Measurements from ENCODE around the gene GANC. TPM values are rescaled to one million over a fixed set of nuclear protein-coding genes. Genes with fewer than 3 reads are reported as not detected.

Gene GANC
- total RNA-seq, 1 experiment from 2014 or later = 15.8 TPM

DNA sequence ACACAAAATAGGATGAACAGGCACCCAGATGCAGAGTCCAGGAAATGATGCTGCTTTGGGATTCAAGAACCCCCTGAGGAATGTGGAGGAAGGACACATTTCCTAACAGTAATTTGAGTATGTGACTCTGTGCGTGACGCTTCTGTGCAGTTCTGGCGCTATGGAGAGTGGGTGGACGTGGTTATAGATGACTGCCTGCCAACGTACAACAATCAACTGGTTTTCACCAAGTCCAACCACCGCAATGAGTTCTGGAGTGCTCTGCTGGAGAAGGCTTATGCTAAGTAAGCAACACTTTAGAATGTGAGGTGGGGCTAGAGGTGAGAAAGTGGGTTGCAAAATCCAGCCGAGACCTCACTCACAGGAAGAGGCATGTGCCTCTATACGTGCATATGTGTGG lies 114.6 kb downstream of the GANC start:
- TF ChIP-seq CTCF (conservative IDR thresholded peaks at IDR 0.05) = no peak
- Histone ChIP-seq H2BK5ac (ENCODE audit: insufficient read length, low read length) (no peak overlapping the region), H3T11ph (ENCODE audit: low read length) (no peak overlapping the region), H2BK120ac (ENCODE audit: low read depth, low read length, poor library complexity, severe bottlenecking) (no peak overlapping the region), H3K4me1 (ENCODE audit: insufficient read depth, low read length) (0 out of 2 replicates have a peak, but pooled peaks cover 10% of the 10 kb centered on the region), H4K91ac (ENCODE audit: insufficient read length, low read depth, low read length) (no peak overlapping the region), H3K4me2 (ENCODE audit: insufficient read depth, insufficient read length, low read length) (no peak overlapping the region), H4K5ac (ENCODE audit: insufficient read length, low read depth, low read length) (no peak overlapping the region), H3K9ac (ENCODE audit: extremely low read depth, insufficient read length, low read length) (no peak overlapping the region), H2BK20ac (ENCODE audit: low read depth, low read length, poor library complexity, severe bottlenecking) (no peak overlapping the region), H3K18ac (ENCODE audit: insufficient read length, low read depth, low read length) (no peak overlapping the region), H2AFZ (ENCODE audit: low read length) (no peak overlapping the region), H3K79me1 (ENCODE audit: insufficient read depth, low read depth, low read length, poor library complexity, severe bottlenecking) (no peaks in the 10 kb centered on the region), H3K27ac (ENCODE audit: insufficient read length, low read depth, low read length) (no peak overlapping the region), H3K14ac (ENCODE audit: insufficient read depth, low read length) (no peak overlapping the region), H3K4ac (ENCODE audit: low read depth, low read length) (no peak overlapping the region), H3K9me3 (ENCODE audit: control insufficient read depth, low read depth, low read length) (no peaks in the 10 kb centered on the region), H3K23ac (ENCODE audit: insufficient read length, low read depth, low read length) (no peak overlapping the region), H4K8ac (replicated peaks; ENCODE audit: insufficient read length, low read depth, low read length) (no peak overlapping the region), H2BK12ac (ENCODE audit: insufficient read length, low read depth, low read length) (no peak overlapping the region), H3K23me2 (ENCODE audit: insufficient read length, low read depth, low read length, poor library complexity, severe bottlenecking) (no peaks in the 10 kb centered on the region), H3K79me2 (ENCODE audit: insufficient read depth, low read length) (no peaks in the 10 kb centered on the region), H4K20me1 (ENCODE audit: control insufficient read depth, insufficient read depth, insufficient read length) (no peaks in the 10 kb centered on the region), H3K27me3 (ENCODE audit: insufficient read depth, low read length) (no peaks in the 10 kb centered on the region), H2AK5ac (ENCODE audit: insufficient read length, low read length) (no peak overlapping the region), H2BK15ac (ENCODE audit: low read depth, low read length) (no peak overlapping the region), H3K56ac (ENCODE audit: insufficient read length, low read depth, low read length) (no peak overlapping the region)
- no peak for DNase-seq
- H3K27me3 Mint-ChIP-seq (ENCODE audit: low read depth) = no peaks in the 10 kb centered on the region; the same call in 1 of the 2 replicates
- H3K4me3 Mint-ChIP-seq = no peak overlapping the region
- no CpG with 5 or more reads among the region's 8 CpGs for WGBS (ENCODE audit: extremely low coverage, insufficient read length, low lambda C conversion rate)
- H3K27ac Mint-ChIP-seq = no peak overlapping the region
- H3K9me3 Mint-ChIP-seq = no peaks in the 10 kb centered on the region; a peak in 1 of 5 replicates
- no peaks in the 10 kb centered on the region; a peak in 1 of 7 replicates for H3K36me3 Mint-ChIP-seq (ENCODE audit: insufficient read depth in 1 of 3, low read depth in 3 of 3)
- peaks cover 22 to 25% of the 10 kb centered on the region in 2 experiments for H3K4me1 Mint-ChIP-seq
